H1 (cell line): Measurements from ENCODE around the gene CAPN9. TPM values are rescaled to one million over a fixed set of nuclear protein-coding genes. Genes with fewer than 3 reads are reported as not detected.

Experiments used
- SP2 ChIP-seq: IDR thresholded peaks from 2 replicates; pipeline ENCODE4 v1.6.1; 2012; ENCODE audit warnings: mild to moderate bottlenecking, low read length, inconsistent platforms
- polyA plus RNA-seq, 7 experiments: library from polyadenylated mRNA; depleted of rRNA in 3 of 7; stranded (reverse) in 5 of 7; unstranded in 2 of 7; fragments of >200 nt in 5 of 7; fragments of 200-250 nt in 2 of 7; gene quantifications; 1 replicate in 5 of 7; 2 replicates in 1 of 7; 4 replicates in 1 of 7; pipeline versions ENCODE4 v1.2.1 to v1.2.3, GENCODE V29; 2011 to 2013; ENCODE audit warnings: missing spikeins in 2 of 7, mixed read lengths in 2 of 7
- total RNA-seq: library from RNA; stranded (reverse); fragmentation: NEBNext Ultra II Directional; extraction: Animal tissue kit (Norgen Biotek cat#: 25700); gene quantifications from 2 replicates; pipeline ENCODE4 v1.2.1, GENCODE V29; 2021
- TF ChIP-seq, protein P1 (sequence below): IDR thresholded peaks from 2 replicates; pipeline ENCODE4 v1.6.1; 2011; ENCODE audit warnings: low read length, improper control_type of control experiment

Gene CAPN9
- total and polyA plus RNA-seq, 2 of the 8 experiments (the other 6 are each of a cell fraction or from before 2014, with no cell fraction given): 0.22 to 0.76 TPM

GRCh38 chr1:230737622-230738262, 9.4 kb upstream of the CAPN9 start (continued):
- TF ChIP-seq, protein P1, sequence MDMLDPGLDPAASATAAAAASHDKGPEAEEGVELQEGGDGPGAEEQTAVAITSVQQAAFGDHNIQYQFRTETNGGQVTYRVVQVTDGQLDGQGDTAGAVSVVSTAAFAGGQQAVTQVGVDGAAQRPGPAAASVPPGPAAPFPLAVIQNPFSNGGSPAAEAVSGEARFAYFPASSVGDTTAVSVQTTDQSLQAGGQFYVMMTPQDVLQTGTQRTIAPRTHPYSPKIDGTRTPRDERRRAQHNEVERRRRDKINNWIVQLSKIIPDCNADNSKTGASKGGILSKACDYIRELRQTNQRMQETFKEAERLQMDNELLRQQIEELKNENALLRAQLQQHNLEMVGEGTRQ: no peak
- no peak for TF ChIP-seq SP2
- TF ChIP-seq, all 59 proteins: peak for 0
